IMR-90 (cell line): Measurements from ENCODE around the gene AKAP3. TPM values are rescaled to one million over a fixed set of nuclear protein-coding genes. Genes with fewer than 3 reads are reported as not detected.

Source experiments
- ATAC-seq: fragments of 200-7000 bp; cut with Tn5 transposase; 2 replicates; pipeline ENCODE4 v1.9.1; 2020; ENCODE audit warnings: low read depth, mild to moderate bottlenecking, moderate library complexity
- BruUV-seq: library from RNA; stranded (reverse); fragments of 400-500 nt; replicated peaks from 2 replicates; lab custom pipeline; 2021; lab: Mats Ljungman, UMichigan
- CTCF ChIA-PET: fragments of 300-600 bp; formaldehyde crosslinking; extraction: SDS; loops from one replicate; lab custom pipeline; 2021; ENCODE audit warnings: antibody characterized with exemption; lab: Yijun Ruan, JAX
- POLR2A ChIA-PET: fragments of 300-600 bp; sonication (Branson Sonifier 250); formaldehyde crosslinking; loops from one replicate; lab custom pipeline; 2022; ENCODE audit warnings: antibody characterized with exemption; ENCODE audit not compliant: unreplicated experiment; lab: Charles Lee
- DNase-seq: peaks from one replicate; pipeline ENCODE4 v3.0.0; 2013
- H2AFZ ChIP-seq: replicated peaks from 2 replicates; pipeline ENCODE3; 2013; ENCODE audit warnings: low read length, mild to moderate bottlenecking; ENCODE audit not compliant: poor library complexity
- H2AK5ac ChIP-seq: 2 replicates; pipeline ENCODE4 v1.6.1; 2013; ENCODE audit warnings: low read depth, low read length, inconsistent platforms
- H2AK9ac ChIP-seq: replicated peaks from 2 replicates; pipeline ENCODE3; 2013; ENCODE audit warnings: mild to moderate bottlenecking, low read depth, low read length, moderate library complexity; ENCODE audit not compliant: poor library complexity
- H2BK120ac ChIP-seq: 2 replicates; pipeline ENCODE4 v1.6.1; 2013; ENCODE audit warnings: low read depth, low read length, inconsistent platforms
- H2BK15ac ChIP-seq: 3 replicates; pipeline ENCODE4 v1.6.1; 2013; ENCODE audit warnings: low read depth, low read length, inconsistent platforms
- H2BK20ac ChIP-seq: 2 replicates; pipeline ENCODE4 v1.6.1; 2013; ENCODE audit warnings: low read depth, mild to moderate bottlenecking, inconsistent platforms, low read length, moderate library complexity
- H2BK5ac ChIP-seq: 2 replicates; pipeline ENCODE4 v1.6.1; 2013; ENCODE audit warnings: mild to moderate bottlenecking, low read depth, low read length, inconsistent platforms; ENCODE audit not compliant: poor library complexity, severe bottlenecking
- H3K14ac ChIP-seq: replicated peaks from 2 replicates; pipeline ENCODE4 v1.6.1; 2013; ENCODE audit warnings: low read depth, low read length, inconsistent platforms
- H3K18ac ChIP-seq: 2 replicates; pipeline ENCODE4 v1.6.1; 2013; ENCODE audit warnings: low read depth, low read length, control low read depth
- H3K23ac ChIP-seq: 2 replicates; pipeline ENCODE4 v1.6.1; 2013; ENCODE audit warnings: low read depth, low read length, inconsistent platforms
- H3K27ac ChIP-seq: 2 replicates; pipeline ENCODE4 v1.5.1; 2013; ENCODE audit warnings: mild to moderate bottlenecking, control low read depth, low read length; ENCODE audit not compliant: insufficient read depth
- H3K27me3 ChIP-seq: 2 replicates; pipeline ENCODE4 v1.6.1; 2013; ENCODE audit warnings: low read length; ENCODE audit not compliant: control insufficient read depth, insufficient read depth
- H3K36me3 ChIP-seq: 2 replicates; pipeline ENCODE4 v1.6.1; 2013; ENCODE audit warnings: low read length, mixed read lengths; ENCODE audit not compliant: control insufficient read depth, insufficient read depth
- H3K4ac ChIP-seq: 2 replicates; pipeline ENCODE4 v1.6.1; 2013; ENCODE audit warnings: low read depth, low read length, inconsistent platforms
- H3K4me1 ChIP-seq: 2 replicates; pipeline ENCODE4 v1.6.1; 2013; ENCODE audit warnings: low read length, mixed read lengths; ENCODE audit not compliant: control insufficient read depth, insufficient read depth
- H3K4me2 ChIP-seq: 2 replicates; pipeline ENCODE4 v1.6.1; 2013; ENCODE audit warnings: low read depth, mild to moderate bottlenecking, control low read depth, low read length, moderate library complexity
- H3K4me3 ChIP-seq: 2 replicates; pipeline ENCODE4 v1.5.1; 2013; ENCODE audit warnings: low read depth, mild to moderate bottlenecking, control low read depth, low read length, moderate library complexity; ENCODE audit not compliant: insufficient read depth
- H3K56ac ChIP-seq: 2 replicates; pipeline ENCODE4 v1.6.1; 2013; ENCODE audit warnings: low read length, inconsistent platforms; ENCODE audit not compliant: insufficient read depth; ENCODE audit errors: extremely low read depth
- H3K79me1 ChIP-seq, 2 experiments: 2 replicates each; pipeline ENCODE4 v1.6.1; 2013; ENCODE audit warnings: low read length in 2 of 2, inconsistent platforms in 1 of 2, low read depth in 1 of 2
- H3K9ac ChIP-seq: 2 replicates; pipeline ENCODE4 v1.6.1; 2013; ENCODE audit warnings: low read depth, low read length, control low read depth
- H3K9me1 ChIP-seq: 2 replicates; pipeline ENCODE4 v1.6.1; 2013; ENCODE audit warnings: low read length, inconsistent platforms; ENCODE audit not compliant: insufficient read depth
- H3K9me3 ChIP-seq: 2 replicates; pipeline ENCODE4 v1.6.1; 2013; ENCODE audit warnings: low read length; ENCODE audit not compliant: control insufficient read depth, insufficient read depth
- H4K20me1 ChIP-seq: 2 replicates; pipeline ENCODE4 v1.6.1; 2013; ENCODE audit warnings: low read length, inconsistent platforms; ENCODE audit not compliant: insufficient read depth
- H4K5ac ChIP-seq: 2 replicates; pipeline ENCODE4 v1.6.1; 2013; ENCODE audit warnings: mild to moderate bottlenecking, low read depth, low read length, control low read depth
- H4K8ac ChIP-seq, 2 experiments: 2 replicates each; pipeline ENCODE4 v1.6.1; 2013; ENCODE audit warnings: low read depth in 2 of 2, low read length in 2 of 2, control low read depth in 1 of 2, inconsistent platforms in 1 of 2
- H4K91ac ChIP-seq: 2 replicates; pipeline ENCODE4 v1.6.1; 2013; ENCODE audit warnings: low read depth, low read length, inconsistent platforms; ENCODE audit not compliant: insufficient read depth
- BHLHE40 ChIP-seq: fragments of 150-350 bp; IDR thresholded peaks from 2 replicates; pipeline ENCODE4 v1.6.1; 2016; ENCODE audit warnings: mild to moderate bottlenecking, low read depth, low read length
- CEBPB ChIP-seq: IDR thresholded peaks from 2 replicates; pipeline ENCODE4 v1.6.1; 2012; ENCODE audit warnings: low read depth, low read length, improper control_type of control experiment
- CHD1 ChIP-seq: IDR thresholded peaks from 2 replicates; pipeline ENCODE4 v1.6.1; 2012; ENCODE audit warnings: low read depth, low read length, improper control_type of control experiment
- FOS ChIP-seq: fragments of 150-350 bp; IDR thresholded peaks from 2 replicates; pipeline ENCODE4 v1.6.1; 2016; ENCODE audit warnings: low read depth, low read length
- MAFK ChIP-seq: IDR thresholded peaks from 2 replicates; pipeline ENCODE4 v1.6.1; 2012; ENCODE audit warnings: low read depth, low read length, improper control_type of control experiment
- MAZ ChIP-seq: IDR thresholded peaks from 2 replicates; pipeline ENCODE4 v1.6.1; 2012; ENCODE audit warnings: low read depth, mild to moderate bottlenecking, low read length, improper control_type of control experiment, moderate library complexity, borderline replicate concordance
- MXI1 ChIP-seq: IDR thresholded peaks from 2 replicates; pipeline ENCODE4 v1.6.1; 2012; ENCODE audit warnings: low read depth, mild to moderate bottlenecking, low read length, moderate library complexity, borderline replicate concordance
- NFE2L2 ChIP-seq: fragments of 150-350 bp; IDR thresholded peaks from 2 replicates; pipeline ENCODE4 v1.6.1; 2016; ENCODE audit warnings: low read depth, mild to moderate bottlenecking, low read length
- POLR2A ChIP-seq: IDR thresholded peaks from 2 replicates; pipeline ENCODE4 v1.6.1; 2012; ENCODE audit warnings: mild to moderate bottlenecking, low read depth, low read length
- RAD21 ChIP-seq: IDR thresholded peaks from 2 replicates; pipeline ENCODE4 v1.6.1; 2012; ENCODE audit warnings: low read length, improper control_type of control experiment
- RCOR1 ChIP-seq: IDR thresholded peaks from 2 replicates; pipeline ENCODE4 v1.6.1; 2012; ENCODE audit warnings: mild to moderate bottlenecking, low read length, improper control_type of control experiment; ENCODE audit not compliant: insufficient replicate concordance
- RFX5 ChIP-seq: IDR thresholded peaks from 2 replicates; pipeline ENCODE4 v1.8.0; 2012; ENCODE audit warnings: low read depth, mild to moderate bottlenecking, low read length, moderate library complexity
- SMC3 ChIP-seq: fragments of 150-350 bp; IDR thresholded peaks from 2 replicates; pipeline ENCODE4 v1.6.1; 2016; ENCODE audit warnings: low read depth, mild to moderate bottlenecking, antibody characterized with exemption, low read length, moderate library complexity
- WGBS, 2 experiments: methylation state at CpG; one replicate each; pipeline versions ENCODE4 v1.1.5 to v1.1.7; 2013; ENCODE audit warnings: missing lambda C conversion rate in 2 of 2; ENCODE audit not compliant: insufficient read length in 1 of 2; ENCODE audit errors: extremely low coverage in 2 of 2; 5-methylcytosine and 5-hydroxymethylcytosine counted together
- dilution Hi-C: fragments of 300-500 bp; cut with HindIII; formaldehyde crosslinking; loops from one replicate; pipeline ENCODE4 v1.14.3; 2018; ENCODE audit warnings: low sequenced_read_pairs; ENCODE audit not compliant: unreplicated experiment
- in situ Hi-C: fragments of 300-500 bp; cut with MboI; formaldehyde crosslinking; loops from 3 replicates; pipeline ENCODE4 v1.14.3; 2019; ENCODE audit warnings: low sequenced_read_pairs, inconsistent platforms, mixed read lengths
- intact Hi-C: fragments of 100-400 bp; cut with micrococcal nuclease; formaldehyde crosslinking; loops from 2 replicates; pipeline ENCODE4 v1.10.0; 2022
- polyA plus RNA-seq, 3 experiments: library from polyadenylated mRNA; depleted of rRNA; stranded (reverse); fragments of >200 nt; gene quantifications; 2 replicates each; pipeline ENCODE4 v1.2.3, GENCODE V29; 2012; ENCODE audit warnings: low replicate concordance in 1 of 3
- total RNA-seq: library from RNA; depleted of rRNA; stranded (reverse); fragments of >200 nt; gene quantifications from 2 replicates; pipeline ENCODE4 v1.2.3, GENCODE V29; 2012
- TF ChIP-seq, protein P1 (sequence below): fragments of 150-350 bp; IDR thresholded peaks from 2 replicates; pipeline ENCODE4 v1.6.1; 2017; ENCODE audit warnings: mild to moderate bottlenecking, antibody characterized with exemption, low read length, low read depth
- TF ChIP-seq, protein P2 (sequence below): conservative IDR thresholded peaks from 2 replicates; pipeline ENCODE4 v1.5.1; 2012; ENCODE audit warnings: mild to moderate bottlenecking, low read depth, low read length, improper control_type of control experiment
- TF ChIP-seq, protein P3 (sequence below): fragments of 150-350 bp; IDR thresholded peaks from 2 replicates; pipeline ENCODE4 v1.6.1; 2016; ENCODE audit warnings: low read depth, mild to moderate bottlenecking, low read length, moderate library complexity, borderline replicate concordance

The AKAP3 gene
- total and polyA plus RNA-seq, 2 of the 4 experiments (the other 2 are of a cell fraction): 0.54 to 0.55 TPM

DNA sequence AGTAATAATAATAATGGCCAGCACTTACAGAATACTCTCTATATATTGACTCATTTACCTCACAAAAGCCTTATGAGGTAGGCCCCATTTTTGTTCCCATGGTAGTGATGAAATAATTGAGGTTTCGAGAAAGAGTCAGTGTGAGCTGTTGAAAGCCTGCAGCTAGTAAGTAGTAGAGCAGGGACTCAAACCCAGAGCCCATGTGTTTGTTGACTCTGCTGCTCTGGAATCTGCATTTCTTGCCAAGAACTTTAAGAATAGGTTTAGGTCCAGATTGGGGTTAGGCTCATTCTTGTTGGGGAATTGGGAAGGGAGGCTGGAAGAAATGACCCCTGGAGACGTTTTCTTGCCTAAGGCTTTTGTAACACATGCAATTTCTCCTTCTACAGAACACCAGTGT lies 58.9 kb downstream of the AKAP3 start:
- no peak overlapping the region for H4K8ac ChIP-seq
- in situ Hi-C loops (no loop called here), dilution Hi-C loops (no loop called here), intact Hi-C loops (no loop called here)
- H3K23ac ChIP-seq: no peak overlapping the region
- no peak overlapping the region for H2BK15ac ChIP-seq
- no peak overlapping the region for H2AK9ac ChIP-seq
- H4K91ac ChIP-seq: no peak overlapping the region
- no peak overlapping the region for H3K4me3 ChIP-seq
- H3K56ac ChIP-seq: no peak overlapping the region
- DNase-seq (peak; percentile 3), ATAC-seq (no peak)
- TF ChIP-seq POLR2A: no peak
- no peak for TF ChIP-seq MXI1
- no peak for TF ChIP-seq RFX5
- TF ChIP-seq BHLHE40: no peak
- no peak for TF ChIP-seq RCOR1
- TF ChIP-seq SMC3: no peak
- TF ChIP-seq NFE2L2: no peak
- TF ChIP-seq, protein P1, sequence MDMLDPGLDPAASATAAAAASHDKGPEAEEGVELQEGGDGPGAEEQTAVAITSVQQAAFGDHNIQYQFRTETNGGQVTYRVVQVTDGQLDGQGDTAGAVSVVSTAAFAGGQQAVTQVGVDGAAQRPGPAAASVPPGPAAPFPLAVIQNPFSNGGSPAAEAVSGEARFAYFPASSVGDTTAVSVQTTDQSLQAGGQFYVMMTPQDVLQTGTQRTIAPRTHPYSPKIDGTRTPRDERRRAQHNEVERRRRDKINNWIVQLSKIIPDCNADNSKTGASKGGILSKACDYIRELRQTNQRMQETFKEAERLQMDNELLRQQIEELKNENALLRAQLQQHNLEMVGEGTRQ: no peak
- TF ChIP-seq MAFK: no peak
- no peak for TF ChIP-seq FOS
- no peak for TF ChIP-seq CEBPB
- no peak for TF ChIP-seq RAD21
- TF ChIP-seq CHD1: no peak
- TF ChIP-seq, protein P2, sequence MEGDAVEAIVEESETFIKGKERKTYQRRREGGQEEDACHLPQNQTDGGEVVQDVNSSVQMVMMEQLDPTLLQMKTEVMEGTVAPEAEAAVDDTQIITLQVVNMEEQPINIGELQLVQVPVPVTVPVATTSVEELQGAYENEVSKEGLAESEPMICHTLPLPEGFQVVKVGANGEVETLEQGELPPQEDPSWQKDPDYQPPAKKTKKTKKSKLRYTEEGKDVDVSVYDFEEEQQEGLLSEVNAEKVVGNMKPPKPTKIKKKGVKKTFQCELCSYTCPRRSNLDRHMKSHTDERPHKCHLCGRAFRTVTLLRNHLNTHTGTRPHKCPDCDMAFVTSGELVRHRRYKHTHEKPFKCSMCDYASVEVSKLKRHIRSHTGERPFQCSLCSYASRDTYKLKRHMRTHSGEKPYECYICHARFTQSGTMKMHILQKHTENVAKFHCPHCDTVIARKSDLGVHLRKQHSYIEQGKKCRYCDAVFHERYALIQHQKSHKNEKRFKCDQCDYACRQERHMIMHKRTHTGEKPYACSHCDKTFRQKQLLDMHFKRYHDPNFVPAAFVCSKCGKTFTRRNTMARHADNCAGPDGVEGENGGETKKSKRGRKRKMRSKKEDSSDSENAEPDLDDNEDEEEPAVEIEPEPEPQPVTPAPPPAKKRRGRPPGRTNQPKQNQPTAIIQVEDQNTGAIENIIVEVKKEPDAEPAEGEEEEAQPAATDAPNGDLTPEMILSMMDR: no peak
- TF ChIP-seq MAZ: no peak
- TF ChIP-seq, protein P3, sequence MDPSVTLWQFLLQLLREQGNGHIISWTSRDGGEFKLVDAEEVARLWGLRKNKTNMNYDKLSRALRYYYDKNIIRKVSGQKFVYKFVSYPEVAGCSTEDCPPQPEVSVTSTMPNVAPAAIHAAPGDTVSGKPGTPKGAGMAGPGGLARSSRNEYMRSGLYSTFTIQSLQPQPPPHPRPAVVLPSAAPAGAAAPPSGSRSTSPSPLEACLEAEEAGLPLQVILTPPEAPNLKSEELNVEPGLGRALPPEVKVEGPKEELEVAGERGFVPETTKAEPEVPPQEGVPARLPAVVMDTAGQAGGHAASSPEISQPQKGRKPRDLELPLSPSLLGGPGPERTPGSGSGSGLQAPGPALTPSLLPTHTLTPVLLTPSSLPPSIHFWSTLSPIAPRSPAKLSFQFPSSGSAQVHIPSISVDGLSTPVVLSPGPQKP: no peak
- POLR2A ChIA-PET: no interaction called here
- H3K36me3 ChIP-seq: no peaks in the 10 kb centered on the region
- no peaks in the 10 kb centered on the region for H4K20me1 ChIP-seq
- H2AK5ac ChIP-seq: no peak overlapping the region
- H3K4ac ChIP-seq: no peak overlapping the region
- BruUV-seq: no TSS peak
- H3K27ac ChIP-seq: no peak overlapping the region
- no peaks in the 10 kb centered on the region for H3K9me3 ChIP-seq
- no peak overlapping the region for H3K18ac ChIP-seq
- 0% methylated on average over 1 of the region's 2 CpGs; no CpG with 5 or more reads in 1 of the 2 experiments for WGBS, 2 experiments
- no peak overlapping the region for H3K4me2 ChIP-seq
- no peak overlapping the region for H2AFZ ChIP-seq
- no peak overlapping the region for H2BK5ac ChIP-seq
- CTCF ChIA-PET: interaction anchor here (1.3 to 1.4 kb wide), 2 partner anchors 13 to 27 kb away, joined by 3 read pairs; no protein-coding TSS in a partner anchor
- H3K14ac ChIP-seq: no peak overlapping the region
- no peaks in the 10 kb centered on the region for H3K9me1 ChIP-seq
- no peak overlapping the region for H2BK120ac ChIP-seq
- no peaks in the 10 kb centered on the region for H3K79me1 ChIP-seq
- H3K4me1 ChIP-seq: no peaks in the 10 kb centered on the region
- H2BK20ac ChIP-seq: no peak overlapping the region
- H3K27me3 ChIP-seq: peaks cover 6% of the 10 kb centered on the region
- H3K9ac ChIP-seq: no peak overlapping the region
- H4K5ac ChIP-seq: no peak overlapping the region
